AG10803 (cell line): Measurements from ENCODE around the gene STOM.

Experiments used
- DNase-seq: peaks from one replicate; pipeline ENCODE4 v3.0.0; 2010; ENCODE audit warnings: low read depth
- H3K4me3 ChIP-seq: 2 replicates; pipeline ENCODE4 v1.5.1; 2011; ENCODE audit warnings: mild to moderate bottlenecking, low read length, control low read depth
- TF ChIP-seq, protein P1 (sequence below): conservative IDR thresholded peaks from 2 replicates; pipeline ENCODE4 v1.5.1; 2011; ENCODE audit warnings: mild to moderate bottlenecking, low read length, control low read depth, inconsistent platforms

The STOM gene

DNA sequence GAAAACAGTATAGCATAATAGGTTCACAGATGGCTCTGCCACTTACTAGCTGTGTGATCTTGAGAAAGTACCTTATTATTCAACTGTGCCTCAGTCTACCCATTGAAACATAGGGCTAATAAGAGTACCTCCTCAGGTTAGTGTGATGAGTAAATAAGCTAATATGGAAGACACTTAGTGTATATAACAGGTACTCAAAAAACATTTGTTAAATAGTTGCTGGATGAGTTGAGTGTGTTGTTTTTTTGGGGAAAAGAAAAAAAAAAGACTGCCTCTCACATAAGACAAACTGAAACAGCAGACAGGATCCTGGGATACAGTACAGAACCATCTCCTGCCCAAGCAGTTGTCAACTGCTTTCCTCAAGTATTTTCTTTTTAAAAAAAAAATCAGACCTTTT lies 5.2 kb downstream of the STOM start:
- H3K4me3 ChIP-seq = no peak overlapping the region
- DNase-seq = no peak
- TF ChIP-seq, protein P1, sequence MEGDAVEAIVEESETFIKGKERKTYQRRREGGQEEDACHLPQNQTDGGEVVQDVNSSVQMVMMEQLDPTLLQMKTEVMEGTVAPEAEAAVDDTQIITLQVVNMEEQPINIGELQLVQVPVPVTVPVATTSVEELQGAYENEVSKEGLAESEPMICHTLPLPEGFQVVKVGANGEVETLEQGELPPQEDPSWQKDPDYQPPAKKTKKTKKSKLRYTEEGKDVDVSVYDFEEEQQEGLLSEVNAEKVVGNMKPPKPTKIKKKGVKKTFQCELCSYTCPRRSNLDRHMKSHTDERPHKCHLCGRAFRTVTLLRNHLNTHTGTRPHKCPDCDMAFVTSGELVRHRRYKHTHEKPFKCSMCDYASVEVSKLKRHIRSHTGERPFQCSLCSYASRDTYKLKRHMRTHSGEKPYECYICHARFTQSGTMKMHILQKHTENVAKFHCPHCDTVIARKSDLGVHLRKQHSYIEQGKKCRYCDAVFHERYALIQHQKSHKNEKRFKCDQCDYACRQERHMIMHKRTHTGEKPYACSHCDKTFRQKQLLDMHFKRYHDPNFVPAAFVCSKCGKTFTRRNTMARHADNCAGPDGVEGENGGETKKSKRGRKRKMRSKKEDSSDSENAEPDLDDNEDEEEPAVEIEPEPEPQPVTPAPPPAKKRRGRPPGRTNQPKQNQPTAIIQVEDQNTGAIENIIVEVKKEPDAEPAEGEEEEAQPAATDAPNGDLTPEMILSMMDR = no peak

DNA sequence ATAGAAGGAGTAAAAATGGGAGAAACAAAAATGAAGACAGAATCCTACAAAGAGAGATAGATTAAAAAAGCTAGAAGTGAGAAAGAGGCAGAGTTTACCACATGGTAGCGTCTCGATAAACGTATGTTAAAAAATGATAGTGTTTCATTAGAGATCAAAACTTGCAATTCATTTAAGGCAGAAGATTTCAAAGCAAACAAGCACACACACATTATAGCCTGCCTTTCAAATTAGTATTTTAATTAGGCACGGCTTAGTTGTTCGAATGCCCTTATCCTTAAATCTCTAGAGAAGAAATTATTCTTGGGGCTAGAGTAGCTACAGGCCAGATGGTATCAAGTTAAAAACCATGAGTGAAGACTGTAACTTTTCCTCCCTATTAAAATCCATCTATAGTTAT lies 6.0 kb downstream of the STOM start:
- TF ChIP-seq, protein P1 = no peak
- H3K4me3 ChIP-seq = no peak overlapping the region
- no peak for DNase-seq

DNA sequence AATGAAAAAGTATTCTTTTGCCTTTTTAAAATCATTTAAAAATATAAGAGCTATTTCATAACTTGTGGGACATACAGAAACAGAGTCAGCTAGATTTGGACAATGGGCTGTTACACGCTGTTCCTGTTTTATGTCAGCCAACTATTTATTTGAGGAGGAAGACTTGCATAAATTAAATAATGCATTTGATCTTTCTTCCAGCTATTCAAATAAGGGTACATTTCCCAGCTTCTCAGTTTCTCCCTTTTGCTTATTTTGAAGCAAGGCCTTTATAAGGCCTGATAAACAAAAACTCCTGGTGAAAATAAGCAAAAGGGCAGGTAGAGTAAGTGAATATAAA lies 6.5 kb downstream of the STOM start:
- DNase-seq = no peak
- H3K4me3 ChIP-seq = no peak overlapping the region
- TF ChIP-seq, protein P1 = no peak

DNA sequence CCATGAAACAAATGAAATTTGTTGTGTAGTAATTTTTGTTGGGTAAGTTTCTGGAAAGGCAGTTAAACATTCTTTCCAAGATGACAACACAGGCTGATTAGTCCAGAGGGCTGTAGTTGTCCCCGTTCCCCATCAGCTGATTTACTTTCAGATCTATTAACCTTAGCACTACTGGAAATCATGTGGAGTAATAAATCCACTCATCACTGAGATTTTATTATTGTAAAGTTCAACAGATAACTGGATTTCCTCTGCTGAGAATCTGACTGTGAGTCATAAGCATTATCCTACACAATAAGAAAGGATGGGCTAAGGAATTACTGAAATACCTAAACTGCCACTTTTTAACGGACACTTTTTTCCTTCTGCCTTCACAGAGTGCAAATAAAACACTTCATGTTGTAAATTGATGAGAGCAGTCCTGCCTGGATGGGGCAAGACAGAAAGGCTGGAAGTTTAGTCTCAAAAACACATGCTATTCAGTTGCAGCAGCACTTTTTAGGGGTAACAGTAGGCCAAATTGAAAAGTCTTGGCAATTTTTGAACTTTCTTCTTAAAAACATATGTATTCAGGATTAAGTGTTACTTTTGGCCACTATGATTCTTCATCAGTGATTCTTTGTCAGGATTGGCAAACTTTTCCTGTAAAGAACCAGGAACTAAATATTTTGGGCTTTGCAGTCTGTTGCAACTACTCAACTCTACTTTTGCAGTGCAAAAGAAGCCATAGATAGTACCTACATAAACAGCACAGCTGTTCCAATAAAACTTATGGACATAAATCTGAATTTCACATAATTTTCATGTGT lies 7.0 kb downstream of the STOM start:
- TF ChIP-seq, protein P1 = no peak
- H3K4me3 ChIP-seq = peak overlapping the region; percentile 2; the same call in 1 of the 2 replicates
- peak; percentile 91 for DNase-seq

DNA sequence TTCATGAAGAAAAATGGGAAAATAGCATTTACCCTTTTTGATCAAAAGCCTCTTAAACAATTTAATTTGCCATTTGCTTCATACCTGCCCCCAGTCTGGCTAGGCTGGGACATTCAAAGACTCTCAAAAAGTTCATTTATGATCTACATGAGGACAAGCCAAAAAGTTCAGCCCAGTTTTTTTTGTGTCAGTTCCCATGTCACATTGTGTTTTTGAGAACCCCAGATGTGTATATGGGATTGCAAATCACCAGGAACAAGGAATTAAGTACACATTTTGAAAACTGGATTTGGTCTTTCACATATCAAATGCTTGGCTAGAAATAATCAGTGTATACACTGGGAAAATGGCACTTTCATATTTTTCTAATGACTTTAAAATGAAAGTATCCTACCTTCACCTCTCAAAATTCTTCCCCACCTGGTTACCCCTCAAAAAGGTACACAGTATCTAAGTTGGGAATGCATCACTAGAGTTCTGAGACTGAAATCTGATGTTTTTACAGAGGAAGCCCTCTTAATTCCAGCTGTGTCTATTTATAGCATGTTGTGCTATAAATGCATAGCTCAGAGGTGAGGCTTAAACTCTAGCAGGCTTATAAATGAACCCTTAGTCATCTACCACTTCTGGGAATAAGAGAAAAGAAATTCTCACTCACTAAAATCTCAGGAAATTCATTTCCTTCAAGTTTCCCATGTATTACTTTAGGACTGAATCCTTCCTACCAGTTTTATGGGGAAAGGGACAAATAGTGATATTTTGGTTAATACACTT lies 9.3 kb downstream of the STOM start:
- DNase-seq = peak; percentile 85

DNA sequence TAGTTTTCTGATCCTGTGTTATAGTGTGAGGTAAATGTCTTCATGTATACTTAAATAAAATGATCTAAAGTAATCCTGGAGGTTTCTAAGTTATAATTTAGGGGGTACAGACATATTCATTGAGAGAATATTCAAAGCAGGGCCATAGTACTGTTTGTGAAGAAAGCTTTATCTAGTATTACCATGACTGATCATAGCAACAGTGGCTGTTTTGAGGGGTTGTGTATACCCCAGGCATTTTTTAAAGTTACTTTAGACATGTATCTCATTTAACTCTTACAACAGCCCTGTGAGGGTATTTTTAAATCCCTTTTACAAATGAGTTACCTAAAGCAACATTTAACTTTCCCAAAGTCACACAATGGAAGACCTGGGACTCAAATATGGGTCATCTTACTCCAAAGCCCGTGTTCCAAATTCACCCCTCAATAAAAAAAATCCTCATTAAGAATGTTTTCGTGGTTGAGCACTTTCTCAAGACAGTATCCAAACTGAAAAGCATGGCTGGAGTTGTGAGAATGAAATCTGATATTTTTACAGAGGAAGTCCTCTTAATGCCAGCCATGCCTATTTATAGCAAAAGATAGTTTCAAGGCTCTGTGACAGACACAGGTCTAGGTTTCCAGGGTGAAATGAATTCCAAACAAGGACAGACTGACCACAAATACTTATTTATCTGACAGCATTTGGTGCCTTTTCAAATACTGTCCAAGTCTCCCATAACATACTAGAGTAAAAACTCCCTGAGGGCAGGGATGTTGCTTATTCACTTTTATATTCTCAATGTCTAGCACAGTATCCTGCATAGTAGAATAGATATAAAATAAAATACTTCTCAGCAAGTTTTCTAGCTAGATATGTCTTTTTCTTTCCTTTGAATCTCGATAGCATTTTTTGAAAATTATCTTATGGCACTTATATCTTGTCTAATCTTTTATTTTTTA lies 10.4 kb downstream of the STOM start:
- TF ChIP-seq, protein P1 = no peak
- H3K4me3 ChIP-seq = no peak overlapping the region
- peak; percentile 68 for DNase-seq

More for the DNA sequence above, 9.3 kb downstream of the STOM start:
- H3K4me3 ChIP-seq = no peak overlapping the region
- TF ChIP-seq, protein P1 = no peak
